Measurements from ENCODE around the gene ARHGAP15. TPM values are rescaled to one million over a fixed set of nuclear protein-coding genes. Genes with fewer than 3 reads are reported as not detected.

ARHGAP15 gene
- total and polyA plus RNA-seq, 10 donors = 55.8 to 219 (median 130) TPM

DNA sequence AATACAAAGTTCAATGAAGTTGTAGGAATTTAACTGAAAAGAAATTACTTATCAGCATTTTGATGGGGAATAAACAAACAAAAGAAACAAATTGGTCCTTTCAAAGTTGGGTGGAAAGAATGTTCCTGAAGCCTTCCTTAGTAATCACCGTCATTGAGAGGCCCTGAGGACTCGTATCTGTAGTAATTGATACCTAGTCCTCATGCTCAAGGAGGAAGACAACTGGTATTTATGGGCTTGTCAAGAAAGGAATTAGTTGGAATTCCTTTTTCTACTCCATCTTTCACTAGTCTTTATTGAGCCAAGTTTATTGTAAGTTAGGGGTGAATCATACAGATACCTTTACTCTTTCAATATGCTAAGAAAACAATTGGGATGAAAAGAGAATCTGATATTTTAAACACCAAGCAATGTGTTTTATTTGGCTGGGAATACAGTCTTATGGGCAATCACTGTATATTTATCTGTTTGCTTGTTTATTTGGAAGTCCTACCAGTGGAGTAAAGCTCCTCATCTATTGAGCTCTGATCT, 324.8 kb downstream of the ARHGAP15 start:
- H3K4me1 ChIP-seq = peaks cover 0 to 42% (median 10%) of the 10 kb centered on the region in 6 donors
- H3K4me3 ChIP-seq = no peak overlapping the region
- WGBS, 5 donors = 90 to 93% (median 91%) methylated on average over 2 of the region's 2 CpGs
- no peaks in the 10 kb centered on the region for H3K27me3 ChIP-seq (replicated peaks in 1 of 7)
- TF ChIP-seq POLR2AphosphoS5 (IDR thresholded peaks at IDR 0.05) (no peak), POLR2A (IDR thresholded peaks at IDR 0.05) (no peak)
- TF ChIP-seq, protein P1, sequence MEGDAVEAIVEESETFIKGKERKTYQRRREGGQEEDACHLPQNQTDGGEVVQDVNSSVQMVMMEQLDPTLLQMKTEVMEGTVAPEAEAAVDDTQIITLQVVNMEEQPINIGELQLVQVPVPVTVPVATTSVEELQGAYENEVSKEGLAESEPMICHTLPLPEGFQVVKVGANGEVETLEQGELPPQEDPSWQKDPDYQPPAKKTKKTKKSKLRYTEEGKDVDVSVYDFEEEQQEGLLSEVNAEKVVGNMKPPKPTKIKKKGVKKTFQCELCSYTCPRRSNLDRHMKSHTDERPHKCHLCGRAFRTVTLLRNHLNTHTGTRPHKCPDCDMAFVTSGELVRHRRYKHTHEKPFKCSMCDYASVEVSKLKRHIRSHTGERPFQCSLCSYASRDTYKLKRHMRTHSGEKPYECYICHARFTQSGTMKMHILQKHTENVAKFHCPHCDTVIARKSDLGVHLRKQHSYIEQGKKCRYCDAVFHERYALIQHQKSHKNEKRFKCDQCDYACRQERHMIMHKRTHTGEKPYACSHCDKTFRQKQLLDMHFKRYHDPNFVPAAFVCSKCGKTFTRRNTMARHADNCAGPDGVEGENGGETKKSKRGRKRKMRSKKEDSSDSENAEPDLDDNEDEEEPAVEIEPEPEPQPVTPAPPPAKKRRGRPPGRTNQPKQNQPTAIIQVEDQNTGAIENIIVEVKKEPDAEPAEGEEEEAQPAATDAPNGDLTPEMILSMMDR (IDR thresholded peaks at IDR 0.05 in 8 of 11, conservative IDR thresholded peaks at IDR 0.05 in 3 of 11) = no peak
- H3K27ac ChIP-seq = no peak overlapping the region
- intact Hi-C loops (cut with DNase I; ENCODE audit: low total_unique reads) = no loop called here
- peaks cover 0 to 13% (median 0%) of the 10 kb centered on the region in 6 donors for H3K36me3 ChIP-seq
- DNase-seq = no peak
- peaks cover 0 to 4% (median 0%) of the 10 kb centered on the region in 8 donors for H3K9me3 ChIP-seq

DNA sequence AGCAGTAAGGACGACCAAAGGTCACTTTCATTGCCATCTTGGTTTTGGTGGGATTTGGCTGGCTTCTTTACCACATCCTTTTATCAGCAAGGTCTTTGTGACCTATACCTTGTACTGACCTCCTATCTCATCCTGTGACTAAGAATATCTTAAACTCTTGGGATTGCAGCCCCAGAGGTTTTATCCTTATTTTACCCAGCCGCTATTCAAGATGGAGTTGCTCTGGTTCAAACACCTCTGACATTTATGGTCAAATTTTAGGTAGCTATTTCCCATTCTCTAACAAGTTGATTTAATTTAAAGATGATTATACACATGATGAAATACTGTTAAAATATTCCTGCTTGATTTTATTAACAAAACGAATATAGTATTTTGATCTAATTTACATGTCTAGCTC, 326.1 kb downstream of the ARHGAP15 start:
- Histone ChIP-seq H3K9me3 (peaks cover 0 to 4% (median 0%) of the 10 kb centered on the region in 8 donors), H3K4me3 (no peak overlapping the region), H3K27ac (no peak overlapping the region), H3K4me1 (peaks cover 0 to 39% (median 10%) of the 10 kb centered on the region in 6 donors), H3K36me3 (peaks cover 0 to 13% (median 0%) of the 10 kb centered on the region in 6 donors), H3K27me3 (replicated peaks in 1 of 7) (no peaks in the 10 kb centered on the region)
- intact Hi-C loops (cut with DNase I; ENCODE audit: low total_unique reads) = no loop called here
- TF ChIP-seq, protein P1 (IDR thresholded peaks at IDR 0.05 in 8 of 11, conservative IDR thresholded peaks at IDR 0.05 in 3 of 11) = no peak
- no peak for TF ChIP-seq POLR2AphosphoS5 (IDR thresholded peaks at IDR 0.05)
- TF ChIP-seq POLR2A (IDR thresholded peaks at IDR 0.05) = no peak
- no peak for DNase-seq
- 80 to 96% (median 94%) methylated on average over 3 of the region's 3 CpGs for WGBS, 5 donors

DNA sequence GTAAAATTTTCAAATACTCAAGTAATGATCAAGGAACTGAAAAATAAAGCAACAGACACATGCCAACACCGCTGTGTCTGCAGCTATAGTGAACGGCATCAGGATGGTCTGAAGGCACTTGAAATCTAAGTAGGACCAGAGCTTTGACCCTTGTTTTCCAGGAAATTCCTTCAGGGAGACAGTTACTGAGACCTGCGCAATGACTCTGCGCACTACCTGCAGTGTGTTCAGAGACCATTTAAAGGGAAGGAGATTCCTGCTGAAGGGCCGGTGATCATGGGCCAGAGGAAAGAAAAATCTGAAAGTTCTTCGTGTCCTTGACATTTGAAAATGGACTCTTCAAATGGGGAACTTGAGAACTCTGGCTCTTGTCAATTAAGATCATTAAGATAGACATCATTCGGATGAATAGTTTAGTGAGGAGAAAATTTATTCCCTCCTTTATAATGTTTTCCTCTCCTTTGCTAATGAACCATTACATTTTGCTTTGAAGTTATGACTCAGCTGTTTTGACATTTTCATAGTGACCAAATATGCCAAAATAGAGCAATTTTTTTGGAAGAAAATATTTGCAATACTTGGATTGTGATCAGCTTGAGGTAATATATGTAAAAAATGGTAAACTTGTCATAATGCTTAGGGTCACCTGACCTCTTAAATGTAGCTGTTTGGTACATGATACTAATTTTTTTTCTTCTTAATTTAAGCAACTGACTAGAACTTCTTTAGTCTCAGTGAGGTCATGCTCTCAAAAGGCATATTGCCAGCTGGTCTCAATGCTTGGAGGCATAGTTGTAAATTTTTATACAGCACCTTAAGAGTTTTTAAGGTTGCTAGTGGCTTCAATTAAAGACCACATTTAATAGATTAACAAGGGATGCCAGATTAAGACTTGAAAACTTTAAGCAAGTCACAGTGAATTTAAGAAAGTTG, 329.3 kb downstream of the ARHGAP15 start:
- Histone ChIP-seq H3K9me3 (peaks cover 0 to 4% (median 0%) of the 10 kb centered on the region in 8 donors), H3K4me3 (no peak overlapping the region), H3K27me3 (replicated peaks in 1 of 7) (no peaks in the 10 kb centered on the region), H3K27ac (no peak overlapping the region), H3K36me3 (peaks cover 0 to 19% (median 0%) of the 10 kb centered on the region in 6 donors), H3K4me1 (peaks cover 0 to 7% (median 0%) of the 10 kb centered on the region in 6 donors)
- no peak for DNase-seq
- intact Hi-C loops (cut with DNase I; ENCODE audit: low total_unique reads) = no loop called here
- TF ChIP-seq POLR2AphosphoS5 (IDR thresholded peaks at IDR 0.05) = no peak
- WGBS, 5 donors = 94 to 96% (median 95%) methylated on average over 7 of the region's 7 CpGs

DNA sequence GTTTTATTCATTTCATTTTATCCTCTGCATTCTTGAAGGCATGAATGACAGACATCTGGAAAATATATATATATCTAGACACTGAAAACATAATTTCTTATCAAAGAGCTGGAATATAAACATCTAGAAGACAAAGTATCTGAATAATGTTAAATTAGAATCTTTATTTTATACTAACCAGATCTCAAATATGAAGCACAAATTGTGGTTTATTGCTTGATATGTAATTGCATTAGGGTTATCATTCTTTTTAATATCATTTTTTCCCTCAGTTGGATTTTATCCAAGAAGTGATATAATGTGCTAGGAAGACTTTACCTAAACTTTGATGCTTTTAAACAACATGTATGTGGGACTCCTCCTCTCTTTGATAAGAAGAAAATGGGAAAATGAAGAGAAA, 331.2 kb downstream of the ARHGAP15 start:
- H3K4me1 ChIP-seq = no peaks in the 10 kb centered on the region
- intact Hi-C loops (cut with DNase I; ENCODE audit: low total_unique reads) = no loop called here
- TF ChIP-seq, protein P1 (IDR thresholded peaks at IDR 0.05 in 8 of 11, conservative IDR thresholded peaks at IDR 0.05 in 3 of 11) = no peak
- no peak for TF ChIP-seq POLR2AphosphoS5 (IDR thresholded peaks at IDR 0.05)
- TF ChIP-seq POLR2A (IDR thresholded peaks at IDR 0.05) = no peak

More for the DNA sequence above, 331.2 kb downstream of the ARHGAP15 start:
- no peaks in the 10 kb centered on the region for H3K27me3 ChIP-seq (replicated peaks in 1 of 7)
- peaks cover 0 to 4% (median 0%) of the 10 kb centered on the region in 8 donors for H3K9me3 ChIP-seq
- no peak overlapping the region for H3K4me3 ChIP-seq
- H3K36me3 ChIP-seq = peaks cover 0 to 12% (median 0%) of the 10 kb centered on the region in 6 donors
- no peak overlapping the region for H3K27ac ChIP-seq
- DNase-seq = no peak

Data from spleen (tissue), 11 donors.